SK-N-SH (cell line): Measurements from ENCODE around the gene DOK6. TPM values are rescaled to one million over a fixed set of nuclear protein-coding genes. Genes with fewer than 3 reads are reported as not detected.

Experiments
- CTCF ChIA-PET: fragments of 300-600, 350-600 bp; formaldehyde crosslinking; extraction: SDS; loops from one replicate; lab custom pipeline; 2021; lab: Yijun Ruan, JAX
- POLR2A ChIA-PET: fragments of 350-600 bp; sonication (Branson Sonifier 250); formaldehyde crosslinking; extraction: SDS; loops from one replicate; lab custom pipeline; 2020; ENCODE audit warnings: antibody characterized with exemption, inconsistent platforms; lab: Yijun Ruan, JAX
- DNase-seq: peaks from one replicate; pipeline ENCODE4 v3.0.0; 2012
- H2AFZ ChIP-seq: fragments of 200-600 bp; sonication (generic); 2 replicates; pipeline ENCODE4 v1.8.1; 2016; ENCODE audit warnings: antibody characterized with exemption, mild to moderate bottlenecking, low read depth
- H3F3A ChIP-seq: fragments of 200-600 bp; sonication (generic); replicated peaks from 2 replicates; pipeline ENCODE3; 2016; ENCODE audit warnings: antibody characterized with exemption, mild to moderate bottlenecking; ENCODE audit not compliant: insufficient read depth
- H3K27ac ChIP-seq, 2 experiments: fragments of 200-500 bp in 1 of 2; fragments of 200-600 bp in 1 of 2; sonication (Bioruptor generic) in 1 of 2; sonication (generic), shearing (Covaris generic) in 1 of 2; 2 replicates each; pipeline versions ENCODE4 v1.5.1 to v1.6.1; 2014 to 2016; ENCODE audit warnings: low read depth in 2 of 2, inconsistent platforms in 1 of 2, low read length in 1 of 2, mild to moderate bottlenecking in 1 of 2, mixed read lengths in 1 of 2
- H3K27me3 ChIP-seq: fragments of 200-600 bp; sonication (generic), shearing (Covaris generic); 2 replicates; pipeline ENCODE4 v1.6.1; 2016; ENCODE audit warnings: mixed run types; ENCODE audit not compliant: insufficient read depth
- H3K36me3 ChIP-seq, 2 experiments: fragments of 200-500 bp in 1 of 2; fragments of 200-600 bp in 1 of 2; sonication (Bioruptor generic) in 1 of 2; sonication (generic) in 1 of 2; replicated peaks in 1 of 2; 2 replicates each; pipeline versions ENCODE3 to v1.5.1; 2014 to 2016; ENCODE audit warnings: low read length in 1 of 2, mild to moderate bottlenecking in 1 of 2; ENCODE audit not compliant: insufficient read depth in 2 of 2, control insufficient read depth in 1 of 2
- H3K4me1 ChIP-seq, 2 experiments: fragments of 200-500 bp in 1 of 2; fragments of 200-600 bp in 1 of 2; sonication (Bioruptor generic) in 1 of 2; sonication (generic), shearing (Covaris generic) in 1 of 2; 2 replicates each; pipeline versions ENCODE4 v1.5.1 to v1.6.1; 2014 to 2016; ENCODE audit warnings: low read depth in 1 of 2, low read length in 1 of 2, mixed run types in 1 of 2; ENCODE audit not compliant: insufficient read depth in 2 of 2, control insufficient read depth in 1 of 2
- H3K4me2 ChIP-seq: fragments of 200-600 bp; sonication (generic), shearing (Covaris generic); 2 replicates; pipeline ENCODE4 v1.6.1; 2017; ENCODE audit warnings: mixed run types
- H3K4me3 ChIP-seq, 2 experiments: fragments of 200-500 bp in 1 of 2; fragments of 200-600 bp in 1 of 2; sonication (Bioruptor generic) in 1 of 2; sonication (generic), shearing (Covaris generic) in 1 of 2; 2 replicates each; pipeline versions ENCODE4 v1.5.1 to v1.8.1; 2014 to 2016; ENCODE audit warnings: low read depth in 2 of 2, inconsistent platforms in 1 of 2, low read length in 1 of 2, mild to moderate bottlenecking in 1 of 2, mixed read lengths in 1 of 2, moderate library complexity in 1 of 2
- H3K79me2 ChIP-seq: fragments of 200-600 bp; sonication (generic); 2 replicates; pipeline ENCODE4 v1.8.1; 2017; ENCODE audit warnings: mild to moderate bottlenecking; ENCODE audit not compliant: insufficient read depth
- H3K9ac ChIP-seq: fragments of 200-600 bp; sonication (generic); 2 replicates; pipeline ENCODE4 v1.6.1; 2017; ENCODE audit warnings: mixed run types
- H3K9me2 ChIP-seq: fragments of 200-600 bp; sonication (generic); 2 replicates; pipeline ENCODE4 v1.6.1; 2017; ENCODE audit warnings: mixed run types
- H3K9me3 ChIP-seq: fragments of 200-600 bp; sonication (generic); 2 replicates; pipeline ENCODE4 v1.6.1; 2017; ENCODE audit warnings: mixed run types, mild to moderate bottlenecking, moderate library complexity
- H4K20me1 ChIP-seq: fragments of 200-600 bp; sonication (generic); 2 replicates; pipeline ENCODE4 v1.6.1; 2017; ENCODE audit warnings: mild to moderate bottlenecking, mixed run types; ENCODE audit not compliant: insufficient read depth
- EP300 ChIP-seq, 2 experiments: IDR thresholded peaks; 2 replicates each; pipeline versions ENCODE4 v1.4.0 to v1.6.1; 2012; ENCODE audit warnings: borderline replicate concordance in 1 of 2, low read depth in 1 of 2, low read length in 1 of 2
- FOSL2 ChIP-seq: IDR thresholded peaks from 2 replicates; pipeline ENCODE4 v1.4.0; 2012; ENCODE audit warnings: low read depth, mild to moderate bottlenecking, moderate library complexity, borderline replicate concordance
- FOXM1 ChIP-seq: IDR thresholded peaks from 2 replicates; pipeline ENCODE4 v1.4.0; 2012; ENCODE audit warnings: low read depth, mild to moderate bottlenecking
- IRF3 ChIP-seq: fragments of 150-350 bp; IDR thresholded peaks from 2 replicates; pipeline ENCODE4 v1.6.1; 2016; ENCODE audit warnings: mild to moderate bottlenecking, low read depth, low read length
- MXI1 ChIP-seq: IDR thresholded peaks from 2 replicates; pipeline ENCODE4 v1.6.1; 2012; ENCODE audit warnings: mild to moderate bottlenecking, low read depth, low read length, improper control_type of control experiment
- NFIC ChIP-seq: IDR thresholded peaks from 2 replicates; pipeline ENCODE4 v1.4.0; 2012; ENCODE audit warnings: borderline replicate concordance
- RAD21 ChIP-seq: IDR thresholded peaks from 2 replicates; pipeline ENCODE4 v1.6.1; 2012; ENCODE audit warnings: mild to moderate bottlenecking, low read length
- WGBS: methylation state at CpG from one replicate; pipeline ENCODE4 v1.1.6; 2017; ENCODE audit warnings: low lambda C conversion rate; 5-methylcytosine and 5-hydroxymethylcytosine counted together
- polyA plus RNA-seq, 3 experiments: library from polyadenylated mRNA; depleted of rRNA; stranded (reverse); fragments of >200 nt; gene quantifications; 2 replicates each; pipeline ENCODE4 v1.2.3, GENCODE V29; 2012
- TF ChIP-seq, protein P1 (sequence below): IDR thresholded peaks from 2 replicates; pipeline ENCODE4 v1.6.1; 2012; ENCODE audit warnings: mild to moderate bottlenecking, low read depth, low read length, moderate library complexity
- TF ChIP-seq, protein P2 (sequence below): IDR thresholded peaks from 2 replicates; pipeline ENCODE4 v1.4.0; 2012; ENCODE audit warnings: low read depth, borderline replicate concordance

The DOK6 gene
- polyA plus RNA-seq, 1 of the 3 experiments (the other 2 are of a cell fraction) = 3.9 TPM

DNA sequence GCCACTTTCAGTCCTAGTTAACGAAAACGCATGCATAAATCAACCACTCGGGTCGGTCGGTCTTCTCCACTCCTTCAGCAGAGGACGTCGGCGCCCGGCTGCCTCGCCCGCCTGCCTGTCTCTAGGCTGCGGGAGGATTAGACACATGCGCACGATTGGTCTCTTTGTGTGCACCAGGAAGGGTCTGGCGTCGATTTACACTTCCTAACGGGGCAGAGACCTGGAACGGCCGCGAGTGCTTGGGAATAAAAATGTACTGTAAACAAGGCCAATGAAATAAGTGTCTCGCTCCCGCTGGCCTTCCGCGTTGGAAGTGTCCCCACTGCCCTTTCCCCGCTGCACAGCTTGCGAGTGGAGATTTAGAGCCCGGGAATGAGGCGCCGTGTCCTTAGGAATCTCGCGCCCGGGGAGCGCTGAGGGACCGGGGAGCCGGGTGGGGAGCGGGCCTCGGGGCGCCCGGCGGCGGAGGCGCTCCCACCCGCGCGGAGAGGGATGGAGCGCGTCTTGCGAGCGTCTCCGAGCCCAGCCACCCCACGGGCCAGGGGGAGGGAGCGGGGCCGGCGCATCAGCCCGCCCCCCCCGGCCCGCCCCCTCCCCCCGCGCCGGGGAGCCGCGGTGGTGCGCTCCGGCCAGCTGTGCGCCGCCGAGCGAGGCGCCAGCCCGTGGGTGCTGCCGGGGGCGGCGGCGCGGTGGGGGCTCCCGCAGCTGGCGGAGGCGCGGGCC, at the start of gene DOK6 (continued):
- TF ChIP-seq IRF3 (no peak), NFIC (no peak), MXI1 (peak; percentile 81; the same call in 1 of the 2 replicates), EP300 (IDR thresholded peaks at IDR 0.05; ENCODE audit: borderline replicate concordance in 1 of 2, low read depth in 1 of 2, low read length in 1 of 2) (0 out of 4 replicates have a peak, but pooled peaks of 1 of the 2 experiments have one; percentile 22), FOXM1 (no peak)
- TF ChIP-seq, protein P1, sequence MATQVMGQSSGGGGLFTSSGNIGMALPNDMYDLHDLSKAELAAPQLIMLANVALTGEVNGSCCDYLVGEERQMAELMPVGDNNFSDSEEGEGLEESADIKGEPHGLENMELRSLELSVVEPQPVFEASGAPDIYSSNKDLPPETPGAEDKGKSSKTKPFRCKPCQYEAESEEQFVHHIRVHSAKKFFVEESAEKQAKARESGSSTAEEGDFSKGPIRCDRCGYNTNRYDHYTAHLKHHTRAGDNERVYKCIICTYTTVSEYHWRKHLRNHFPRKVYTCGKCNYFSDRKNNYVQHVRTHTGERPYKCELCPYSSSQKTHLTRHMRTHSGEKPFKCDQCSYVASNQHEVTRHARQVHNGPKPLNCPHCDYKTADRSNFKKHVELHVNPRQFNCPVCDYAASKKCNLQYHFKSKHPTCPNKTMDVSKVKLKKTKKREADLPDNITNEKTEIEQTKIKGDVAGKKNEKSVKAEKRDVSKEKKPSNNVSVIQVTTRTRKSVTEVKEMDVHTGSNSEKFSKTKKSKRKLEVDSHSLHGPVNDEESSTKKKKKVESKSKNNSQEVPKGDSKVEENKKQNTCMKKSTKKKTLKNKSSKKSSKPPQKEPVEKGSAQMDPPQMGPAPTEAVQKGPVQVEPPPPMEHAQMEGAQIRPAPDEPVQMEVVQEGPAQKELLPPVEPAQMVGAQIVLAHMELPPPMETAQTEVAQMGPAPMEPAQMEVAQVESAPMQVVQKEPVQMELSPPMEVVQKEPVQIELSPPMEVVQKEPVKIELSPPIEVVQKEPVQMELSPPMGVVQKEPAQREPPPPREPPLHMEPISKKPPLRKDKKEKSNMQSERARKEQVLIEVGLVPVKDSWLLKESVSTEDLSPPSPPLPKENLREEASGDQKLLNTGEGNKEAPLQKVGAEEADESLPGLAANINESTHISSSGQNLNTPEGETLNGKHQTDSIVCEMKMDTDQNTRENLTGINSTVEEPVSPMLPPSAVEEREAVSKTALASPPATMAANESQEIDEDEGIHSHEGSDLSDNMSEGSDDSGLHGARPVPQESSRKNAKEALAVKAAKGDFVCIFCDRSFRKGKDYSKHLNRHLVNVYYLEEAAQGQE = no peak

DNA sequence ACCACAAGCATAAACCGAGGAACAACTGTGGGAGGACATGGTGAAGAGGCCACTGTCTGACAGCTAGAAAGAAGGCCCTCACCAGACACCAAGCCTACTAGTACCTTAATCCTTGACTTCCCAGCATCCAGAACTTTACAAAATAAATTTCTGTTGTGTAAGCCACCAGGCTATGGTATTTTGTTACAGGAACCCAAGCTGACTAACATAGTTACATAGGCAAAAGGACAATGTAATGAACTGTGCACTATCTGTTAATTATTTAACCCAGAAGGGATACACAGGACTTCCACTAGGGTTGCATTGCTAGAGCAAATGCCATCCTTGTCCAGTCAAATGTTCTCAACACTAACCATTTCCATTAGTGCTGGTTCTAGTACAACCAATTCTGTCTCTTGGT, 47.7 kb upstream of the DOK6 start:
- TF ChIP-seq RAD21 (no peak), FOSL2 (no peak)
- TF ChIP-seq, protein P2, sequence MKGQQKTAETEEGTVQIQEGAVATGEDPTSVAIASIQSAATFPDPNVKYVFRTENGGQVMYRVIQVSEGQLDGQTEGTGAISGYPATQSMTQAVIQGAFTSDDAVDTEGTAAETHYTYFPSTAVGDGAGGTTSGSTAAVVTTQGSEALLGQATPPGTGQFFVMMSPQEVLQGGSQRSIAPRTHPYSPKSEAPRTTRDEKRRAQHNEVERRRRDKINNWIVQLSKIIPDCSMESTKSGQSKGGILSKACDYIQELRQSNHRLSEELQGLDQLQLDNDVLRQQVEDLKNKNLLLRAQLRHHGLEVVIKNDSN = no peak
- Histone ChIP-seq H3K9me3 (no peaks in the 10 kb centered on the region), H3K9me2 (no peaks in the 10 kb centered on the region), H3K27me3 (no peaks in the 10 kb centered on the region), H3K79me2 (no peaks in the 10 kb centered on the region), H3K4me2 (no peak overlapping the region), H2AFZ (no peak overlapping the region), H3K27ac (no peak overlapping the region), H3F3A (no peaks in the 10 kb centered on the region), H3K36me3 (no peaks in the 10 kb centered on the region), H3K9ac (no peak overlapping the region), H3K4me1 (no peaks in the 10 kb centered on the region), H3K4me3 (no peak overlapping the region), H4K20me1 (no peaks in the 10 kb centered on the region)
- no peak for DNase-seq
- 76% methylated on average over 1 of the region's 1 CpG for WGBS
- ChIA-PET CTCF (no interaction called here), POLR2A (no interaction called here)
